ENCODE data around the gene TMEM192.

DNA sequence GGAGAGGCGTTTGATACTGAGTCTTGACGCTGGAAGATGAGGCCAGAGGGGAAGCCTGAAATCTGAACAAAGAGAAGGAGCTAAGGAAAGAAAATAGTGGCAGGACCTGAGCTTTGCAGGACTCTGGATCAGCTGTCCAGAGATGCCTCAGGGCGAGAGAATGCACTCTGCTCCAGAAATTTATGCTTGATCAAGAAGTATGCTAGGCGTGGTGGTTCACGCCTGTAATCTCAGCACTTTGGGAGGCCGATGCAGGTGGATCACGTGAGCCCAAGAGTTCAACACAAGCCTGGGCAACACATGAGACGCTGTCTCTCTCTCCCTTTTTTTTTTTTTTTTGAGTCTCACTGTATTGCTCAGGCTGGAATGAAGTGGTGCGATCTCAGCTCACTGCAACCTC lies 57.1 kb downstream of the TMEM192 start:
- TF ChIP-seq, protein P1, sequence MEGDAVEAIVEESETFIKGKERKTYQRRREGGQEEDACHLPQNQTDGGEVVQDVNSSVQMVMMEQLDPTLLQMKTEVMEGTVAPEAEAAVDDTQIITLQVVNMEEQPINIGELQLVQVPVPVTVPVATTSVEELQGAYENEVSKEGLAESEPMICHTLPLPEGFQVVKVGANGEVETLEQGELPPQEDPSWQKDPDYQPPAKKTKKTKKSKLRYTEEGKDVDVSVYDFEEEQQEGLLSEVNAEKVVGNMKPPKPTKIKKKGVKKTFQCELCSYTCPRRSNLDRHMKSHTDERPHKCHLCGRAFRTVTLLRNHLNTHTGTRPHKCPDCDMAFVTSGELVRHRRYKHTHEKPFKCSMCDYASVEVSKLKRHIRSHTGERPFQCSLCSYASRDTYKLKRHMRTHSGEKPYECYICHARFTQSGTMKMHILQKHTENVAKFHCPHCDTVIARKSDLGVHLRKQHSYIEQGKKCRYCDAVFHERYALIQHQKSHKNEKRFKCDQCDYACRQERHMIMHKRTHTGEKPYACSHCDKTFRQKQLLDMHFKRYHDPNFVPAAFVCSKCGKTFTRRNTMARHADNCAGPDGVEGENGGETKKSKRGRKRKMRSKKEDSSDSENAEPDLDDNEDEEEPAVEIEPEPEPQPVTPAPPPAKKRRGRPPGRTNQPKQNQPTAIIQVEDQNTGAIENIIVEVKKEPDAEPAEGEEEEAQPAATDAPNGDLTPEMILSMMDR (IDR thresholded peaks at IDR 0.05; ENCODE audit: low read length), result no peak
- TF ChIP-seq EZH2 (optimal IDR thresholded peaks at IDR 0.05; ENCODE audit: low read depth, low read length), result no peak

All from MM.1S (cell line).